ENCODE measurements around the gene NDUFC2. TPM values are rescaled to one million over a fixed set of nuclear protein-coding genes. Genes with fewer than 3 reads are reported as not detected.

NDUFC2 gene
- total and polyA plus RNA-seq, 2 experiments from 2014 or later: 122 to 711 TPM

- H3F3A ChIP-seq (replicated peaks; ENCODE audit: low read depth): 0 out of 2 replicates have a peak, but pooled peaks cover 4% of the 10 kb centered on the region
- H3K27me3 ChIP-seq (ENCODE audit: insufficient read depth): no peaks in the 10 kb centered on the region
- peak overlapping the region; percentile 58 for H3K4me3 Mint-ChIP-seq
- H3K4me1 Mint-ChIP-seq: peaks cover 30% of the 10 kb centered on the region
- no peaks in the 10 kb centered on the region for H4K20me1 ChIP-seq (replicated peaks; ENCODE audit: insufficient read depth)
- peak overlapping the region; percentile 100 for H2AFZ ChIP-seq
- H3K4me1 ChIP-seq (ENCODE audit: insufficient read depth): peaks cover 8% of the 10 kb centered on the region
- H3K79me2 ChIP-seq (replicated peaks; ENCODE audit: insufficient read depth): no peaks in the 10 kb centered on the region
- peak; percentile 97 to 99 for TF ChIP-seq CTCF (conservative IDR thresholded peaks at IDR 0.05; ENCODE audit: low read depth in 2 of 2)
- no peak for TF ChIP-seq CREB1 (CRISPR knock-in tag; IDR thresholded peaks at IDR 0.05; ENCODE audit: low read depth)
- DNase-seq (ENCODE audit: low spot score) (peak; percentile 74), ATAC-seq (peak; percentile 96)
- H3K9me3 Mint-ChIP-seq: no peaks in the 10 kb centered on the region
- H3K27ac Mint-ChIP-seq: no peak overlapping the region
- peak overlapping the region; percentile 57 for H3K4me3 ChIP-seq
- H3K27me3 Mint-ChIP-seq (ENCODE audit: insufficient read depth, low read depth, poor library complexity): peaks cover 6% of the 10 kb centered on the region
- peak overlapping the region; percentile 75 for H3K4me2 ChIP-seq
- H3K9me2 ChIP-seq (ENCODE audit: insufficient read depth): peaks cover 12% of the 10 kb centered on the region; the same call in 1 of the 2 replicates
- H3K27ac ChIP-seq (ENCODE audit: low read depth): no peak overlapping the region
- H3K36me3 Mint-ChIP-seq (ENCODE audit: low read depth): no peaks in the 10 kb centered on the region
- H3K36me3 ChIP-seq (ENCODE audit: insufficient read depth): no peaks in the 10 kb centered on the region
Observed at GRCh38 chr11:78045851-78046485, 33.7 kb downstream of the NDUFC2 start.

GRCh38 chr11:78044706-78045105 is 35.0 kb downstream of the NDUFC2 start:
- no peak overlapping the region for H3K4me3 ChIP-seq
- no peaks in the 10 kb centered on the region for H3K36me3 ChIP-seq (ENCODE audit: insufficient read depth)
- DNase-seq (ENCODE audit: low spot score): no peak
- H3K27me3 ChIP-seq (ENCODE audit: insufficient read depth): no peaks in the 10 kb centered on the region
- Mint-ChIP-seq H3K27me3 (ENCODE audit: insufficient read depth, low read depth, poor library complexity) (peaks cover 8% of the 10 kb centered on the region), H3K27ac (no peak overlapping the region), H3K9me3 (no peaks in the 10 kb centered on the region), H3K4me3 (no peak overlapping the region), H3K36me3 (ENCODE audit: low read depth) (no peaks in the 10 kb centered on the region), H3K4me1 (peaks cover 25% of the 10 kb centered on the region)
- ATAC-seq: no peak
- H3K4me2 ChIP-seq: no peak overlapping the region
- no peak overlapping the region for H3K27ac ChIP-seq (ENCODE audit: low read depth)
- no peaks in the 10 kb centered on the region for H4K20me1 ChIP-seq (replicated peaks; ENCODE audit: insufficient read depth)
- H3K4me1 ChIP-seq (ENCODE audit: insufficient read depth): peaks cover 6% of the 10 kb centered on the region
- no peaks in the 10 kb centered on the region for H3K79me2 ChIP-seq (replicated peaks; ENCODE audit: insufficient read depth)
- no peak overlapping the region for H2AFZ ChIP-seq
- H3K9me2 ChIP-seq (ENCODE audit: insufficient read depth): peaks cover 6% of the 10 kb centered on the region; the same call in 1 of the 2 replicates
- 0 out of 2 replicates have a peak, but pooled peaks cover 4% of the 10 kb centered on the region for H3F3A ChIP-seq (replicated peaks; ENCODE audit: low read depth)
- no peak for TF ChIP-seq CREB1 (CRISPR knock-in tag; IDR thresholded peaks at IDR 0.05; ENCODE audit: low read depth)
- TF ChIP-seq REST (IDR thresholded peaks at IDR 0.05; ENCODE audit: unreplicated experiment): no peak
- no peak for TF ChIP-seq ETS1 (IDR thresholded peaks at IDR 0.05)
- TF ChIP-seq EZH2 (IDR thresholded peaks at IDR 0.05; ENCODE audit: low read depth, unreplicated experiment): no peak
- no peak for TF ChIP-seq NANOG (IDR thresholded peaks at IDR 0.05; ENCODE audit: borderline replicate concordance)
- TF ChIP-seq ZNF331 (CRISPR knock-in tag; IDR thresholded peaks at IDR 0.05; ENCODE audit: low read depth): no peak
- TF ChIP-seq ZNF114 (CRISPR knock-in tag; IDR thresholded peaks at IDR 0.05): no peak
- TF ChIP-seq JUNB (IDR thresholded peaks at IDR 0.05; ENCODE audit: unreplicated experiment): no peak
- no peak for TF ChIP-seq EZH2phosphoT487 (IDR thresholded peaks at IDR 0.05; ENCODE audit: unreplicated experiment)
- TF ChIP-seq POLR2AphosphoS5 (IDR thresholded peaks at IDR 0.05; ENCODE audit: low read depth): no peak
